ENCODE measurements around the gene DUOX1. TPM values are rescaled to one million over a fixed set of nuclear protein-coding genes. Genes with fewer than 3 reads are reported as not detected.

Gene DUOX1
- total and polyA plus RNA-seq, 2 of the 13 experiments (the other 11 are each of a cell fraction or from before 2014, with no cell fraction given): 0.03 TPM; not detected in 1

GRCh38 chr15:45200799-45201556 lies 71.2 kb downstream of the DUOX1 start (continued):
- TF ChIP-seq HNF1A (IDR thresholded peaks at IDR 0.05; ENCODE audit: low read depth) (no peak), HNF1A (CRISPR knock-in tag; IDR thresholded peaks at IDR 0.05; ENCODE audit: borderline replicate concordance) (no peak), ZFP82 (CRISPR knock-in tag; IDR thresholded peaks at IDR 0.05; ENCODE audit: borderline replicate concordance) (no peak), RFXAP (CRISPR knock-in tag; IDR thresholded peaks at IDR 0.05; ENCODE audit: borderline replicate concordance) (no peak), RELA (CRISPR knock-in tag; IDR thresholded peaks at IDR 0.05) (no peak), SALL2 (CRISPR knock-in tag; IDR thresholded peaks at IDR 0.05) (no peak), SOX13 (IDR thresholded peaks at IDR 0.05) (no peak), SOX13 (CRISPR knock-in tag; conservative IDR thresholded peaks at IDR 0.05 in 1 of 2, IDR thresholded peaks at IDR 0.05 in 1 of 2) (peak in 1 of 2 experiments; percentile 65; a peak in 1 of 4 replicates), MEIS2 (CRISPR knock-in tag; IDR thresholded peaks at IDR 0.05) (no peak), UBTF (CRISPR knock-in tag; IDR thresholded peaks at IDR 0.05) (peak; percentile 50), GTF3A (CRISPR knock-in tag; conservative IDR thresholded peaks at IDR 0.05) (no peak), NBN (conservative IDR thresholded peaks at IDR 0.05) (no peak), MTA3 (CRISPR knock-in tag; IDR thresholded peaks at IDR 0.05) (no peak), PHB2 (IDR thresholded peaks at IDR 0.05; ENCODE audit: partially characterized antibody) (no peak), ZFP41 (CRISPR knock-in tag; IDR thresholded peaks at IDR 0.05; ENCODE audit: borderline replicate concordance) (no peak), ZNF552 (CRISPR knock-in tag; IDR thresholded peaks at IDR 0.05; ENCODE audit: borderline replicate concordance) (no peak), FOXO1 (CRISPR knock-in tag; IDR thresholded peaks at IDR 0.05) (peak; percentile 56), ZNF704 (CRISPR knock-in tag; IDR thresholded peaks at IDR 0.05; ENCODE audit: borderline replicate concordance) (no peak), ZGPAT (CRISPR knock-in tag; IDR thresholded peaks at IDR 0.05) (no peak), ZNF850 (CRISPR knock-in tag; conservative IDR thresholded peaks at IDR 0.05) (no peak), ZNF124 (CRISPR knock-in tag; IDR thresholded peaks at IDR 0.05) (peak; percentile 80; the same call in 1 of the 2 replicates), ZFP62 (CRISPR knock-in tag; IDR thresholded peaks at IDR 0.05) (no peak)
